ENCODE measurements around the gene KRT37.
A peak's percentile ranks its signal among the peaks of the same experiment; 100 is the strongest.
"Not testable (repeated sequence)": the region's sequence is repeated elsewhere in the genome, so short reads cannot be mapped to it uniquely, and the experiment has no call there.

The KRT37 gene

DNA sequence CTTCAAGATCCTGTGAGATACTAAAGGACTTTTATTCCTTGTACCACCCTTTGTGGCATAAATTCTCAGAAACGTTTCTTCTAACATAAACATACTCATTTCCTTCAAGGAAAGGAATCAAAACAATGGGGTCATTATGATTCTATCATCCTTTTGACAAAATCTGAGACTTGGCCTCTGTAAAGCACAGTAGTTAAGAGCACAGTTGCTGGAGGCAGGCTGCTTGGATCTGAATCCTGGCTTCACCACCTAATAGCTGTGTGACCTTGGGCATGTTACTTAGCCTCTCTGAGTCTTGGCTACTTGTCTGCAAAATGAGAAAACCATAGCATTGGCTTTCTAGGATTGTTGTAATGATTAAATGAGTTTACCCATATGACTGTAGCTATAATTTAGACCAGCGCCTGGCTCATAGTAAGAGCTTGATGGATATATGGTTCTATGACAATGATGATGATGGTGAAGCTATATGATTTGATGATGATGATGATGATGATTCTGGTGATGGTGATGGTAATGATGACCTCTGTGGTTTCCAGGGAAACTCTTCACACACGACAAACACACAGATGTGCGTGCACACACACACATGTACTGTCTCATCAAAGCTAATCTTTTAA, 20.9 kb downstream of the KRT37 start:
- no peak for DNase-seq

DNA sequence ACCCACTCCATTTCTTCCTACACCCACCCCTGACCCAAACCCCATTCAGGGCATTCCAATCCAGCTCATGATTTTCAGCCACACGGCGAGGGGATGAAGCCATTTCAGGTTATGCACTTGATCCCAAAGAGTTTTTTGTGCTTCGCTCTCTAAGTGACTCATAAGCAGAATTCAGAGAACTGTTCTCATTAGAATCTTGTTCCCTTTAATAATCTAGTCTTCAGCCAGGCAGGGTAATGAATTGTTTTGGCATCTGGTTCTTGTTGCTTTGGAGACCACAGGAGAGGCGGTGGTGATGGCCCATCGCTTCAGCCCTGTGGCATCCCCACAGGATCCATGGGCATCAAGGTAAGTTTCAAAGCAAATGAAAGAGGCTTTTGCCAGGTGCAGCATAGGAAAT, 22.2 kb downstream of the KRT37 start:
- no peak for DNase-seq

DNA sequence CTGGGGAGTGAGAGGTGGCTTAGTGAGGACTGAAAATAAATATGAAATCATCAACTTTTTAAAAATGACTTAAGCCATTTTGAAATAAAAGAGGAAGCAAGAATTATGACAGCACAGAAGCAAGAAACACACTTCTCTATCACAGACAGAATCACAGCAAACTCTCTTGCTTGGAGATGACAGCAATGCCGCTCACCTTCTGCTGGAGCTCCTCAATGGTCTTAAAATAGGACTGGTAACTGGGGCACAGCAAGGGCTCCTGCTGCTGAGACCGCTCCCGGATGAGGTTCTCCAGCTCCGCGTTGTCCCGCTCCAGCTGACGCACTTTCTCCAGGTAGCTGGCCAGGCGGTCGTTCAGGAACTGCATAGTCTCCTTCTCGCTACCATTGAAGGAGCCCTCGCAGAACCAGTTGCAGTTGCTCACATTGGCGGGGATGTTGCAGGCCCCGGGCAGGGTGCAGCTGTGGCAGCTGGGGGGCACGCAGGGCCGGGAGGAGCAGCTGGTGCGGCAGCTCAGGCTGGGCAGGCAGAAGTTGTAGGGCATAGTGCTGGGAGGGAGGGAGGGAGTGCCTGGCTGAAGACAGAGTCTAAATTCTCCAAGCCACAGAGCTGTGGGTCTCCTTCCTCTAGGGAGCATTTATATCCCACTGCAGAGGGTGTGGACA, 27.3 kb downstream of the KRT37 start, which contains the start of gene KRT31:
Gene KRT31 (minus strand): TSS at position 613 of the 665 bp plus-strand sequence. CDS start 69 bp downstream, at position 544.
- DNase-seq, result no peak

DNA sequence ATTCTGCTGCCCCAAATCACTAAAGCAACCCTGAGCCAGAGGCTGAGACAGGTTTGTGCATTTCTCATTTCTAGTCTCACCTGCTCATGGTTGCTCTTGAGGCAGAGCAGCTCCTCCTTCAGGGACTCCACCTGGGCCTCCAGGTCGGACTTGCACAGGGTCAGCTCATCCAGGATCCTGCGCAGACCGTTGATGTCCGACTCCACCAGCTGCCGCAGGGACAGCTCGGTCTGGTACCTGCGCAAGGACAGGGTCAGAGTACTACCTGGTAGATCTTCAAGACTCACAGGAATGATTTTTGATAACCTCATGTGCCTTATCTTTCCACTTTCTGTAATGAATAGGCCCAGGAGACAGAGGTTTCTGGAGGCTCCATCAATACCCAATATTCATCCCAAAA, 28.0 kb downstream of the KRT37 start:
- no peak for DNase-seq

DNA sequence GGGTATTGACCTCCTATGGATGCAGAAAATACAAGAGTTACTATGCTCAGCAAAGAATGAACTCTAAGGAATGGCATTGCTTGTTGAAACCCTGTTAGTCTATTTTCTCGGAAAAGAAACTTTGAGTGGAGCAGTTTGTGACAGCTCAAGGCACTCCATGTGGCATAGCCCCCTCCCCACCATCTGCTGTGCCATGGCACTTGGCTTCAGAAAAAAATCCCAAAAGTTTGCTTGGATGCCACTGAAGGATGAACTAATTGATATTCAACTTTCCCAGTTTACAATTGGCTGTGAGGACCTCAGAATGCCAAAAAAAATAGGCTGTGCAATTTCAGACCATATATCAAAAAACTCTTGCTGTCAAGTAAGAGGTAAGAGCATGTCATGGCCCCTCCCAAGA, 28.8 kb downstream of the KRT37 start:
- DNase-seq, result no peak

DNA sequence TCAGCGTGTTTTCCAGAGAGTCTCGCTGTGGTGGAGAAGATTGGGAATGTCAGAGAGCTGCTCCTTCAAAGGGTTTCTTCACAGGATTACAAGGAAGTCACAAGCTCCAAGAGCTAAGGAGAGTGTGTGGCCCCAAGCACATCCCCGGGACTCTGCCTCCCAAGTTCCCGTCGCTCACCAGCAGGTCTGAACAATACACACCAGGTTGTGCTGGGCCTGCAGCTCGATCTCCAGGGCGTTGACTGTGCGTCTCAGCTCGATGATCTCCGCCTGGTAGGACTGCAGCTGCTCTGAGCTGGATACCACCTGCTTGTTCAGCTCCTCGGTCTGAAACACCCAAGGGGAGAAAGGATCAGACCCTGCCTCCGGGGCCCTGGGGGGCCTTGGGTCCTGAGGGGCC, 29.3 kb downstream of the KRT37 start:
- DNase-seq, result not testable (repeated sequence)

DNA sequence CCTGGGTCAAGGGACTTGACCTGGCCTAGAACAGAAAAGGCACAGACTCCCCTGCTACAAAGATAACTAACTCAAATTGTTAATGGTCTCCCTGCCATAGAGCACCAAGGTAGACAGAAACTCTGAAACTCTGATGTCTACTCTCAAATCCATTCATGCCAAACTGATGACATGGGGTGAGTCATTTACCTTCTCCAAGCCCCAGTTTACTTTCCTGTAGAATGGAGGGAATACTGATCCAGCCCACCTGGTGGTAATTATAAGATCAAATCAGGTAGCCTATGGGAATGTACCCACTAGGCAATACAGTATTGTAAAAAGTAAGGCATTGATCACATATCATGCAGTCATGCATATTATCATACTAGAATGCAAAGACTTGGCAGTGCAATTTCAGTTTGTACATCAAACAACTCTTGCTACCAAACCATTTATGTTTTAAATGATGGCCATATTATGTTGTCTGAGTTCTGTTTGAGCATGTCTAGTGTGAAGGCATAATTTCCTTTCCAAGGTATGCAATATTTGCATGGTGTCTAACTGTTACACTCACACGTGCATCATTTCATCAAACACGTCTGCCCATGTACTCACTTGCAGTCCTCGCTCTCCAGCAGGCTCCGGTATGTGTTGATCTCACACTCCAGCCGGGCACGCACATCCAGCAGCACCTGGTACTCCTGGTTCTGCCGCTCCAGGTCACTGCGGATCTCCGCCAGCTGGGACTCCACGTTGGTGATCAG, 30.0 kb downstream of the KRT37 start:
- DNase-seq, result no peak

DNA sequence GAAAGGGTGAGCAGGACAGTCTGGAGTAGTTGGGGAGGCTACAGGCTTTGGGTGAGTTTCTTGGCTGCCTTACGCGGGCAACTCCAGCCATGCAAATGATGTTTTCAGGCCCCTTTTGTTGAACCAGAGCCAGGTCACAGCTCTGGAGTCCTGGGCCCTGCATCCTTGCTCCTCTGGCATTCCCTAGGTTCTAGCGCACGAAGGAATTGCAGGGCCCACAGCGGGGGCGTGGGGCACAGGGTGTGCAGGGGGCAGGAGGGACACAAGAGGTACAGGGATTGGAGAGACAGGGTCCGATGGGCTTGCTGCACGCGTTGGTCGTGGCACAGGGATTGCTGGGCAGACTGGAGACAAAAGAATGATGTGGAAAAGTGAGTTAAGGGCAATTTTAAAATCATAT, 30.6 kb downstream of the KRT37 start:
- no peak for DNase-seq

DNA sequence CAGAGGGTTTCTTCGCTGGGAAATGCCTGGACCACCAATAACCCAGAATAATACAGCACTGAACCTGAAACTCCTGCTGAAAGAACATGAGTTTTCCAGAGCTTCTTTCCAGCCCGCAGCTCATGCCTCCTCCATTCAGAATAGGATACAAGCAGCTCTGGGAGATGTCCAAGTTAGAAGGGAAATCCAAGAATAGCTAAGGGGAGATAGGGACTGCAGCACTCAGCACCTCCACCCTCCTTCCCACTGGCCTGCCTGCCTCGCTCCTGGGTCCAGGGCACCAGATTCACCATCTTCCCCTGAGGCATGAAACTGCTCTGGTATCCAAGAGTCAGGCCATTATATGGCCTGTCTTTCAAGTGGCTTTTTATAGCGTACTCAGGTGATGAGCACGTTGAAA, 31.1 kb downstream of the KRT37 start:
- DNase-seq, result no peak

DNA sequence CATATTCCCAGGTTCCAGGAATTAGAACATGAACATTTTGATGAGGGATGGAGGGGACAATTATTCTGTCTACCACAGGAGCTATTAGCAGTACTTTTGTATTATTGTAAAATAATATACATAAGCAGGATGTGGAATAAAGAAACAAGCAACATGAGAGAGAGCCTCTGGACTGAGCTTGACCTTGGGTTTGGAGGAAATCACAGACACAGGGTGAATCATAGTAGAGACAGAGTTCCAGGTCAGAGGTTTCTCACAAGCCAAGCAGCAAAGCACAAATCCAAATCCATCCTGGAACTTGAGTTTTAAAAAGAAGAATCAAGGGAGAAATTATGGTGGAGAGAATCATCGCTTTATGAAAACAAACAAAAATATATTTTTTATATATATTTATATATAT, 32.1 kb downstream of the KRT37 start:
- DNase-seq, result no peak

DNA sequence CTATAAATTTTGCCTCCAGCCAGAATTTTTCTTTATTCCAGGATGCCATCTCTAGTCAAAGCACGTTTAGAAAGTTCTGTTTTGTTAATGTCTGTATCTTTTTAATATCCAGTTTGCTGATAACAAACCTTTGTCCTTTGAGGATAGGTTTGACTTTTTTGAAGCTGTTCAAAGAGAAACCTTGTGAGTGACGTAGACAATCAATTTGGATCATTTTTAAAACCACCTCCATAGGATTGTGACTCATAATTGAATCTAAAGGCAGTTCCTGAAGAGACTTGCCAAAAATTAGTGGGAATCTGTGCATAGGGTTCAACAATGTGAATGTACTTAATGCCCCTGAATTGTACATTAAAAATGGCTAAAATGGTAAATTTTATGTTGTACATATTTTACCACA, 32.9 kb downstream of the KRT37 start:
- no peak for DNase-seq

DNA sequence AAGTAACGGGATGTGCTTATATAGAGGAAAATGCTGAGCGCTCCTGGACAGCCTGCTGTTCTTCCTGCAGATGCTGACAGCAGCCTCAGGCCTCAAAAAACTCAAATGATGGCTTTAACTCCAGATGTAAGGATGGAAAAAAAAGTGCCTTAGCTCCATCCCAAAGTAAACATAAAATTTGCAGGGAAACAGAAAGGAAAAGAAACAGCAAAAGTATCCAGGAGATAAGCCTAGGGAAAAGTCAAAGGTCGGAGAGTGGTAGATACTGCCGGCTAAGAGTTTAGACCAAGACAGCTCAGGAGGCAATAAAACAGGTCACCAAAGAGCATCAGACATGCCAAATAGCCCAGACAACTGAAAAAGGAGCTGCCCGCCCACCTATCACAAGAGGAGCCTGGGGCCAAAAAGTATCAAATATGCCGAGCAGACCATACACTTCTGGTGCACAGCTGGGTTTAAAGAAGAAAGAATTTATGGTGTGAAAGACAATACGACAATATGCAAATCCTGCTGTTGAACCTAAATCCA, 33.9 kb downstream of the KRT37 start:
- DNase-seq, result no peak

DNA sequence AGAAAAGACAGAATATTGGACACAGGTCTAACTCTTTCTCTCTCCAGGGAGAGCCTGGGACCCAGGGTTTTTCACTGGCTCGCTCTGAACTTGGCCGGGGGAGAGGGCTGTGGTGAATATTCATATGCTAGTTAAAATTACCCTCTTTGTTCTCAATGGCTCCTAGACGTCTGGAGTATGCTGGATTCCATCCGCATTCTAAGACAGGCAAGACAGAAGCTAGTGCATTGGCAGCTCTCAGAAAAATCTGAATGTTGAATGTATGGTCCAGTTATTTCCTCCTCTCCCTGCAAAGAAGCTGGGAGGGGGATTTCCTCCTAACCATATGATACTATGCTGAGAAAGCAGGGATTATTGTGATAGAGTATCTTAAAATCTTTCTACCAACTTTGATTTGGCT, 36.7 kb downstream of the KRT37 start:
- DNase-seq, result no peak

DNA sequence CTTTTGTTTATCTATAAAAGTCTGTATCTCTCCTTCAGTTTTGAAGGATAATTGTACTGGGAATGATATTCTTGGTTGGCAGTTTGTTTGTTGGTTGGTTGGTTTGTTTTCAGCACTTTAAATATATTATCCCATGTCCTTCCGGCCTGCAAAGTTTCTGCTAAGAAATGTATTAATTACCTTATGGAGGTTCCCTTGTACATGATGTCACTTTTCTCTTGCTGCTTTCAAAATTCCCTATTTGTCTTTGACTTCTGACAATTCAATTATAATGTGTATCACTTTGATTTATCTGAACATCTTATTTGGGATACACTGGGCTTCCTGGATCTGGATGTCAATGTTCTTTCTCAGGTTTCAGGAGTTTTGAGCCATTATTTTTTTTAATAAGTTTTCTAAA, 38.2 kb downstream of the KRT37 start:
- DNase-seq, result no peak

DNA sequence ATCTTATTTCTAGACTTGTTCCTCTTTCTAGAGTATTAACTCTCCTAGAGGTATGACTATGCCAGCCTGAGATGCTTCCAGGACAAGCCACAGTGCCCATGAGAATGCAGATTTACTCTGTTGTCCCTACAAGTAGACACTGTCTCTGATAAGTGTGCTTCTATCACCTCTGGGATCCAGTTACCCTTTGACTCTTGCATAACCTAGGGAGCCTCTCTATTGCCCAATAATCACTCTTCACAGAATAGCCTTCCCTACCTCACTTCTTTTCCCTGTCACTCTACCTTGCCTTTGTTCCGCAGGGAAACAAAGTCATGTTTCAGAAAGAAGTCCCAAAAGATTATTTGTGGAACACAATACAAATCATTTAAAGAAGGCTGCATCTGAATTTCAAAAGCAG, 40.7 kb downstream of the KRT37 start:
- DNase-seq, result no peak

DNA sequence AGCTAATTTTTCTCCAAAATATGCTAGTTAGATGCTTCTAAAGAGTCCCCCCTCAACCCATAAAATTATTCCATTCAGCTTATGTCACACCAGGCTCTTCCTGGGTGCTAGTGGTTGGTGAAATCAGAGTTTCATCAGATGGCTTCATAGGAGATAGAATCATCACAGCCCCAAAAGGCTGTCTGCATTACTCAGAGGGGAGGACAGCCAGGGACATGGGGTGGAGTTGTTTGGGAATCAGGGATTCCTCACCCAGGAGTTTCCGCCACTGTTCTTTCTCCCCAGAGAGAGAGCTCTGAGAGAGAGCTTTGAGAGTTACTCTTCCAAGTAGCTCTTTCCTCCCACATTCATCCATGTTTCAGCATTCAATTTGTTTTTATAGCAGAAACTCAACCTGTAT, 42.0 kb downstream of the KRT37 start:
- no peak for DNase-seq

DNA sequence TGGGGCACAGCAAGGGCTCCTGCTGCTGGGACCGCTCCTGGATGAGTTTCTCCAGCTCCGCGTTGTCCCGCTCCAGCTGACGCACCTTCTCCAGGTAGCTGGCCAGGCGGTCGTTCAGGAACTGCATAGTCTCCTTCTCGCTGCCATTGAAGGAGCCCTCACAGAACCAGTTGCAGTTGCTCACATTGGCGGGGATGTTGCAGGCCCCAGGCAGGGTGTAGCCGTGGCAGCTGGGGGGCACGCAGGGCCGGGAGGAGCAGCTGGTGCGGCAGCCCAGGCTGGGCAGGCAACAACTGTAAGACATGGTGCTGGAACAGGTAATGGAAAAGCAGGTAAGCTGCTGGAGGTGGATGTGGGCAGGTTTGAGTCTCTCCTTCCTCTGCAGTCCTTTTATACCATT, 42.4 kb downstream of the KRT37 start, which contains the start of gene KRT34:
Gene KRT34 (minus strand): TSS at position 364 of the 400 bp plus-strand sequence. CDS start 60 bp downstream, at position 304.
- DNase-seq, result not testable (repeated sequence)

DNA sequence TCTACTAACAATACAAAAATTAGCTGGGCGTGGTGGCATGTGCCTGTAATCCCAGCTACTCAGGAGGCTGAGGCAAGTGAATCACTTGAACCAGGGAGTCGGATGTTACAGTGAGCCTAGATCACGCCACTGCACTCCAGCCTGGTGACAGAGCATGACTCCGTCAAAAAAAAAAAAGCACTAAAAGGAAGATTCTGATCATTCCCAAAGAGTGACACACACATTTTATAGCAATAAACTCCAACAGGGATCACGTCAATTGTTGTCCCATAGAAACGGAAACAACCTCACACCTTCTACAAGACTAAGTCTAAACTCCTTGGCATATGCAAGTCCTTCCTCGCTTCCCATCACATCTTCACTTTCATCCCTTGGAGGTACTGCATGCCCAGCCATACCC, 44.3 kb downstream of the KRT37 start:
- DNase-seq, result peak; percentile 31

DNA sequence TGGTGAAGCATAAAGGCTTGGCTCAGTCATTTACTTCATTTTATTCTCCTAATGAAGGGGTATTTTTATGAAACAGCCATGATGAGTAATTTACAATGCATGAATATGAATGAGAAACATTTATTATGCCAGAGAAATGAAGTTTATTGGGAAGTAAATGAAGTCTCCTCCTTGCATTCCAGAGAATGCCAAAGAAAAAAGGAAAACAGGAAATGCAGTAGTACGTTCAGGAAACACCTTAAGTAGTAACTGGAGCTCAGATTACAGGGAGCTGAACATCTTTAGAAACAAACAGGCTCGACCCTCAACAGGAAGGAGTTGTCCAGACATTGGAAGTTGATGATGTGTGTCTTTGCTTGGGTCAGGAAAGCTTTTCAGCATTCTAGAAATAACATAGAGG, 46.8 kb downstream of the KRT37 start:
- DNase-seq, result no peak

Data from GOT3 (cell line).